Body of pancreas (tissue), 4 donors: ENCODE results near the gene CAMTA1. TPM values are rescaled to one million over a fixed set of nuclear protein-coding genes. Genes with fewer than 3 reads are reported as not detected.
"Not testable (repeated sequence)": the region's sequence is repeated elsewhere in the genome, so short reads cannot be mapped to it uniquely, and the experiment has no call there.

Experiments used
- ATAC-seq: fragments of 150-250 bp; one replicate; pipeline ENCODE4 v1.9.1; 2016
- DNase-seq, 4 donors: peaks; one replicate each; pipeline ENCODE4 v3.0.0-alpha.2; 2019
- H3K27ac ChIP-seq, 4 donors: fragments of 200-600 bp; sonication (generic); 1 replicate in 3 of 4; 2 replicates in 1 of 4; pipeline versions ENCODE4 v1.5.1 to v1.6.1; 2016 to 2019; ENCODE audit warnings: mild to moderate bottlenecking in 1 of 4, mixed read lengths in 1 of 4, moderate library complexity in 1 of 4
- H3K27me3 ChIP-seq, 2 donors: fragments of 200-600 bp; sonication (generic); one replicate each; pipeline ENCODE4 v1.6.0; 2016; ENCODE audit warnings: mild to moderate bottlenecking in 1 of 2
- H3K36me3 ChIP-seq, 2 donors: fragments of 200-600 bp; sonication (generic); replicated peaks in 1 of 2; 2 replicates each; pipeline ENCODE4 v1.5.1; 2016; ENCODE audit warnings: low read depth in 2 of 2; ENCODE audit not compliant: insufficient read depth in 1 of 2
- H3K4me1 ChIP-seq: fragments of 200-600 bp; sonication (generic); one replicate; pipeline ENCODE4 v1.6.0; 2016
- H3K4me3 ChIP-seq, 2 donors: fragments of 200-600 bp; sonication (generic); 1 replicate in 1 of 2; 2 replicates in 1 of 2; pipeline ENCODE4 v1.5.1; 2016 to 2019
- H3K9me3 ChIP-seq, 3 donors: fragments of 200-600 bp; sonication (generic); 1 replicate in 2 of 3; 2 replicates in 1 of 3; pipeline ENCODE4 v1.5.1; 2016
- POLR2A ChIP-seq, 3 donors: fragments of 450-650 bp; IDR thresholded peaks; one replicate each; pipeline ENCODE4 v1.6.1; 2016; ENCODE audit warnings: antibody characterized with exemption in 3 of 3, mild to moderate bottlenecking in 2 of 3
- WGBS, 2 donors: methylation state at CpG; one replicate each; pipeline ENCODE4 v1.1.5; 2017; 5-methylcytosine and 5-hydroxymethylcytosine counted together
- intact Hi-C: fragments of 100-400 bp; cut with DNase I; formaldehyde crosslinking; loops from one replicate; pipeline ENCODE4 v1.15.1; 2023
- total RNA-seq, 2 donors: library from RNA; depleted of rRNA; stranded (reverse); fragments of >200 nt; gene quantifications; one replicate each; pipeline ENCODE4 v1.1.0, GENCODE V29; 2016
- TF ChIP-seq, protein P1 (sequence below), 7 experiments: fragments of 450-650 bp in 4 of 7; fragments of 200-600 bp in 3 of 7; sonication (generic) in 3 of 7; IDR thresholded peaks; one replicate each; pipeline ENCODE4 v1.5.1; 2016 to 2019; ENCODE audit warnings: antibody characterized with exemption in 7 of 7

The CAMTA1 gene
- total RNA-seq, 2 donors from 2014 or later, result 36.3 to 59.7 TPM

DNA sequence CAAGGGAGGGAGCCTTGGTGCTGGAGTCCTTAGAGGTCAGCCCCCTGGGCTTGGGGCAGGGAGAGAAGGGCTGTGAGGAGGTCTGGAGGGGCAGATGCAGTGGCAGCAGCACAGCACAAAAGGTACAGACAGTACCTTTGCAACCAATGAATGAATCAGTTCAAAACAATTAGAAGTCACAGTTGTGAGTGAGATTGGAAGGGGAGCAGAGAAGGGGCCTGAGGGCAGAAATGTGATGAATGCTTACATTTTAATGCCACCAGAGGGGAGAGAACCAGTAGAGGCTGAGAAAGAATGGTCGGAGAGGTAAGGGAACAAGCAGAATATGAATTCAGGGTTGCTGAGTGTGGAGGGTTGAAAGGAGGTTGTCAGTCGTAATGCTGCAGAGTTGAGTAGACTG, 24.2 kb downstream of the CAMTA1 start:
- no peak overlapping the region for H3K4me3 ChIP-seq
- no peaks in the 10 kb centered on the region for H3K27me3 ChIP-seq
- TF ChIP-seq, protein P1, sequence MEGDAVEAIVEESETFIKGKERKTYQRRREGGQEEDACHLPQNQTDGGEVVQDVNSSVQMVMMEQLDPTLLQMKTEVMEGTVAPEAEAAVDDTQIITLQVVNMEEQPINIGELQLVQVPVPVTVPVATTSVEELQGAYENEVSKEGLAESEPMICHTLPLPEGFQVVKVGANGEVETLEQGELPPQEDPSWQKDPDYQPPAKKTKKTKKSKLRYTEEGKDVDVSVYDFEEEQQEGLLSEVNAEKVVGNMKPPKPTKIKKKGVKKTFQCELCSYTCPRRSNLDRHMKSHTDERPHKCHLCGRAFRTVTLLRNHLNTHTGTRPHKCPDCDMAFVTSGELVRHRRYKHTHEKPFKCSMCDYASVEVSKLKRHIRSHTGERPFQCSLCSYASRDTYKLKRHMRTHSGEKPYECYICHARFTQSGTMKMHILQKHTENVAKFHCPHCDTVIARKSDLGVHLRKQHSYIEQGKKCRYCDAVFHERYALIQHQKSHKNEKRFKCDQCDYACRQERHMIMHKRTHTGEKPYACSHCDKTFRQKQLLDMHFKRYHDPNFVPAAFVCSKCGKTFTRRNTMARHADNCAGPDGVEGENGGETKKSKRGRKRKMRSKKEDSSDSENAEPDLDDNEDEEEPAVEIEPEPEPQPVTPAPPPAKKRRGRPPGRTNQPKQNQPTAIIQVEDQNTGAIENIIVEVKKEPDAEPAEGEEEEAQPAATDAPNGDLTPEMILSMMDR (IDR thresholded peaks at IDR 0.05), result no peak
- no peak for TF ChIP-seq POLR2A (IDR thresholded peaks at IDR 0.05)
- no peaks in the 10 kb centered on the region for H3K9me3 ChIP-seq
- DNase-seq (no peak), ATAC-seq (no peak)
- no peak overlapping the region for H3K27ac ChIP-seq
- H3K4me1 ChIP-seq, result peaks cover 23% of the 10 kb centered on the region
- intact Hi-C loops, result no loop called here
- no peaks in the 10 kb centered on the region for H3K36me3 ChIP-seq
- WGBS, 2 donors, result 97 to 98% methylated on average over 2 of the region's 2 CpGs

DNA sequence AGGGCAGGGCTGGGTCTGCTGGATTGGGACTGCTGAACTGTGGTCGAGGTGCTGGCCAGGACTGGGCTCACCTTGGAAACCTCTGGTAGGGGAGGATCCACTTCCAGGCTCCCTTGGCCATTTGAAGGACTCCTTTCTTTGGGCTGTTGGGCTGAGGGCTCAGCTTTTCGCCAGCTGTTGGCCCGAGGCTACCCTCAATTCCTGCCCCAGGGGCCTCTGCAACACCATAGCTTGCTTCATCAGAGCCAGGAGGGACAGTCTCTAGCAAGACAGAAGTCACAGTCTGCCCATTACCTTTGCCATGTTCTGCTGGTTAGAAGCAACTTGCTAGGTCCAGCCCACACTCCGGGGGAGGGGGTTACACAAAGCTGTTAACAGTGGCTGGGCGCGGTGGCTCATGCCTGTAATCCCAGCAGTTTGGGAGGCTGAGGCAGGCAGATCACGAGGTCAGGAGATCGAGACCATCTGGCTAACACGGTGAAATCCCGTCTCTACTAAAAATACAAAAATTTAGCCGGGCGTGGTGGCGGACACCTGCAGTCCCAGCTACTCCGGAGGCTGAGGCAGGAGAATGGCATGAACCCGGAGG, 25.0 kb downstream of the CAMTA1 start:
- ATAC-seq, H3K9me3 ChIP-seq, H3K4me3 ChIP-seq, H3K27ac ChIP-seq, DNase-seq, H3K36me3 ChIP-seq, H3K27me3 ChIP-seq, intact Hi-C loops: not testable (repeated sequence)
- 95 to 97% methylated on average over 15 of the region's 15 CpGs for WGBS, 2 donors
- peaks cover 23% of the 10 kb centered on the region for H3K4me1 ChIP-seq

GRCh38 chr1:6811583-6811982, 26.3 kb downstream of the CAMTA1 start:
- Histone ChIP-seq H3K36me3 (no peaks in the 10 kb centered on the region), H3K9me3 (no peaks in the 10 kb centered on the region), H3K4me3 (no peak overlapping the region), H3K27me3 (no peaks in the 10 kb centered on the region), H3K27ac (no peak overlapping the region), H3K4me1 (peaks cover 12% of the 10 kb centered on the region)
- DNase-seq, result no peak
- ATAC-seq, result no peak
- 58 to 59% methylated on average over 8 of the region's 8 CpGs for WGBS, 2 donors
- intact Hi-C loops, result no loop called here
- TF ChIP-seq, protein P1 (IDR thresholded peaks at IDR 0.05), result no peak
- TF ChIP-seq POLR2A (IDR thresholded peaks at IDR 0.05), result no peak

DNA sequence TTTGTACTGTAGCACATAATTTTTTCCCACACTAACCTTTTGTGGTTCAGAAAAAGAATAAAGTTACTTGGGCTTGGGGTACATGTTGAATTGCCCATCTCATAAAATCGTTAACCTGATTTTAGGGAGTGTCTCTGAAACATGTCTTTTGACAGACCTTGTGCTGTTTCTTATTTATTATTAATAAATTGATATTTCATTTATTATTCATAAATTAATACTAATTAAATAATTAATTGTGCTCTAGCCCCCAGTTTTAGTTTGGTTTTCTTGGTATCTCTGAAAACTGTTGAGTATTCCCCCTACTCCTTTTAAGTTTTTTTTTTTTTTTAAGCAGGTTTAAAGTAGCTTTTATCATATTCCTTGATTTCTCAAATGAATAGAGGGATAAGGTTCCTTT, 27.9 kb downstream of the CAMTA1 start:
- no peaks in the 10 kb centered on the region for H3K36me3 ChIP-seq
- H3K27me3 ChIP-seq, result no peaks in the 10 kb centered on the region
- H3K4me1 ChIP-seq, result peaks cover 8% of the 10 kb centered on the region
- DNase-seq (no peak), ATAC-seq (no peak)
- no peak overlapping the region for H3K4me3 ChIP-seq
- no peaks in the 10 kb centered on the region for H3K9me3 ChIP-seq
- TF ChIP-seq, protein P1 (IDR thresholded peaks at IDR 0.05), result no peak
- no peak for TF ChIP-seq POLR2A (IDR thresholded peaks at IDR 0.05)
- no peak overlapping the region for H3K27ac ChIP-seq
- WGBS, 2 donors, result 85 to 92% methylated on average over 1 of the region's 1 CpG
- intact Hi-C loops, result no loop called here

DNA sequence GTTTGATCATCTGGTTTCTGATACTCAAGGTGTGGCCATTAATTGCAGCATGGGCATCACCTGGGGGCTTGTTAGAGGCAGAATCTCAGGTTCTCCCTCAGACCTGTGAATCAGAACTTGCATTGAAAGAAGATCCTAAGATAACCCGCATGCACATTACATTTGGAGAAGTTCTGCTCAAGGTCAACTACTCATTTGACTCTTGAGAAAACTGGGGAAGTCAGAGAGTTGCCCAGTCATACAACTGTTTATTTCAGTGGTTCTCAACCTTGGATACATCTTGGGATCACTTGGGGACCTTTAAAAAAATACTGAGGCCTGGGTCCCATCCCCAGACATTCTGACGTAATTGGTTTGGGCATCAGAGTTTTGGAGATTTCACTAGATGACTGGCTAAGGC, 30.5 kb downstream of the CAMTA1 start:
- Histone ChIP-seq H3K9me3 (no peaks in the 10 kb centered on the region), H3K27ac (no peak overlapping the region), H3K4me1 (peaks cover 21% of the 10 kb centered on the region), H3K27me3 (no peaks in the 10 kb centered on the region), H3K4me3 (no peak overlapping the region), H3K36me3 (no peaks in the 10 kb centered on the region)
- intact Hi-C loops, result no loop called here
- no peak for DNase-seq
- TF ChIP-seq, protein P1 (IDR thresholded peaks at IDR 0.05), result no peak
- TF ChIP-seq POLR2A (IDR thresholded peaks at IDR 0.05), result no peak
- 84 to 87% methylated on average over 2 of the region's 2 CpGs for WGBS, 2 donors
- ATAC-seq, result no peak
